Neural progenitor cell (in vitro differentiated cells): Measurements from ENCODE around the gene HDAC7. TPM values are rescaled to one million over a fixed set of nuclear protein-coding genes. Genes with fewer than 3 reads are reported as not detected.
"Not testable (repeated sequence)": the region's sequence is repeated elsewhere in the genome, so short reads cannot be mapped to it uniquely, and the experiment has no call there.

Source experiments
- DNase-seq: peaks from one replicate; pipeline ENCODE4 v3.0.0-alpha.2; 2016; ENCODE audit warnings: low spot score
- H2AFZ ChIP-seq: fragments of 200-600 bp; sonication (generic); replicated peaks from 2 replicates; pipeline ENCODE4 v1.6.1; 2016; ENCODE audit warnings: antibody characterized with exemption
- H3F3A ChIP-seq: fragments of 200-600 bp; sonication (generic); 2 replicates; pipeline ENCODE4 v1.6.1; 2016; ENCODE audit warnings: antibody characterized with exemption, low read depth
- H3K27ac ChIP-seq: fragments of 200-600 bp; sonication (generic); 2 replicates; pipeline ENCODE4 v1.5.1; 2016; ENCODE audit warnings: mild to moderate bottlenecking
- H3K27me3 ChIP-seq: fragments of 200-600 bp; sonication (generic); 2 replicates; pipeline ENCODE4 v1.6.1; 2016; ENCODE audit warnings: mild to moderate bottlenecking, moderate library complexity
- H3K36me3 ChIP-seq: fragments of 200-600 bp; sonication (generic); 2 replicates; pipeline ENCODE4 v1.5.1; 2016
- H3K4me1 ChIP-seq: fragments of 200-600 bp; sonication (generic); 2 replicates; pipeline ENCODE4 v1.6.1; 2016; ENCODE audit warnings: mixed run types
- H3K4me2 ChIP-seq: fragments of 200-600 bp; sonication (generic); 2 replicates; pipeline ENCODE4 v1.6.1; 2016
- H3K4me3 ChIP-seq: fragments of 200-600 bp; sonication (generic); 2 replicates; pipeline ENCODE4 v1.5.1; 2016
- H3K79me2 ChIP-seq: fragments of 200-600 bp; sonication (generic); 2 replicates; pipeline ENCODE4 v1.6.1; 2016; ENCODE audit warnings: low read depth
- H3K9ac ChIP-seq: fragments of 200-600 bp; sonication (generic); 2 replicates; pipeline ENCODE4 v1.6.1; 2016
- H3K9me3 ChIP-seq: fragments of 200-600 bp; sonication (generic); 2 replicates; pipeline ENCODE4 v1.5.1; 2016; ENCODE audit warnings: low read depth
- H4K20me1 ChIP-seq: fragments of 200-600 bp; sonication (generic); 2 replicates; pipeline ENCODE4 v1.6.1; 2016; ENCODE audit warnings: low read depth
- H3K27ac Mint-ChIP-seq: 3 replicates; pipeline ENCODE4 v1.8.0; 2021; ENCODE audit warnings: mixed read lengths
- H3K27me3 Mint-ChIP-seq: 2 replicates; pipeline ENCODE4 v1.8.0; 2022; ENCODE audit warnings: low read depth, mild to moderate bottlenecking, inconsistent platforms, moderate library complexity, mixed read lengths; ENCODE audit not compliant: insufficient read depth
- H3K36me3 Mint-ChIP-seq: 3 replicates; pipeline ENCODE4 v1.8.0; 2021; ENCODE audit warnings: mixed read lengths
- H3K4me1 Mint-ChIP-seq: 3 replicates; pipeline ENCODE4 v1.8.0; 2021; ENCODE audit warnings: mixed read lengths
- H3K4me3 Mint-ChIP-seq: 3 replicates; pipeline ENCODE4 v1.8.0; 2021; ENCODE audit warnings: mild to moderate bottlenecking, moderate library complexity, mixed read lengths
- H3K9me3 Mint-ChIP-seq: 3 replicates; pipeline ENCODE4 v1.8.0; 2020; ENCODE audit warnings: mixed read lengths
- CTCF ChIP-seq: fragments of 200-600 bp; sonication (generic); IDR thresholded peaks from 2 replicates; pipeline ENCODE4 v1.5.1; 2017; ENCODE audit warnings: antibody characterized with exemption, mild to moderate bottlenecking
- EZH2 ChIP-seq: fragments of 200-600 bp; sonication (generic); IDR thresholded peaks from 2 replicates; pipeline ENCODE4 v1.6.1; 2017; ENCODE audit warnings: antibody characterized with exemption, mild to moderate bottlenecking, moderate library complexity
- EZH2phosphoT487 ChIP-seq: fragments of 200-600 bp; sonication (generic); IDR thresholded peaks from 2 replicates; pipeline ENCODE4 v1.6.1; 2017; ENCODE audit warnings: antibody characterized with exemption
- total RNA-seq: library from RNA; depleted of rRNA; stranded (reverse); fragments of >200 nt; gene quantifications from 2 replicates; pipeline ENCODE4 v1.2.3, GENCODE V29; 2015; ENCODE audit warnings: low replicate concordance

The HDAC7 gene
- total RNA-seq, 1 donor from 2014 or later: 7.2 TPM

DNA sequence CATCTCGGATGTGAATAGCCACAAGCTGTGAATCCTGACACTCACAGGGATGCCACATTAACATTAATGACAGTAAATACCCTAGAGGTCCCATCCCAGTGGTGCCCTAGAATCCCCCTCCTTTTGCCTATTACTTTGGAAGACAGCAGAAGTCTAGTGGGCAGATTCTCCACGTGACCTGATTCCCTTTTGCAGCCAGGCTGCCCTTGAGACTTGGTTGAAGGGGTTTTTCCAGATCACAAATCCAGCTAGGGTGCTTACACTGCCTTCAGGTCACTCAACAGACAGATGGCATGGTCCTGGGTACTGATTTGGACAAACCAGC lies 8.7 kb downstream of the HDAC7 start:
- no peak overlapping the region for H3K4me3 Mint-ChIP-seq
- Histone ChIP-seq H2AFZ (no peak overlapping the region), H4K20me1 (peaks cover 13% of the 10 kb centered on the region), H3K9me3 (no peaks in the 10 kb centered on the region), H3K27ac (no peak overlapping the region), H3K4me1 (peaks cover 42% of the 10 kb centered on the region), H3K36me3 (no peaks in the 10 kb centered on the region), H3K4me2 (no peak overlapping the region), H3K4me3 (no peak overlapping the region), H3K9ac (no peak overlapping the region), H3K27me3 (no peaks in the 10 kb centered on the region), H3K79me2 (peaks cover 78% of the 10 kb centered on the region), H3F3A (peaks cover 30% of the 10 kb centered on the region)
- H3K9me3 Mint-ChIP-seq: no peaks in the 10 kb centered on the region
- peaks cover 9% of the 10 kb centered on the region for H3K27me3 Mint-ChIP-seq
- TF ChIP-seq EZH2 (no peak), EZH2phosphoT487 (no peak), CTCF (no peak)
- H3K4me1 Mint-ChIP-seq: peaks cover 76% of the 10 kb centered on the region
- H3K36me3 Mint-ChIP-seq: peaks cover 6% of the 10 kb centered on the region
- no peak for DNase-seq
- H3K27ac Mint-ChIP-seq: peak overlapping the region; percentile 54

DNA sequence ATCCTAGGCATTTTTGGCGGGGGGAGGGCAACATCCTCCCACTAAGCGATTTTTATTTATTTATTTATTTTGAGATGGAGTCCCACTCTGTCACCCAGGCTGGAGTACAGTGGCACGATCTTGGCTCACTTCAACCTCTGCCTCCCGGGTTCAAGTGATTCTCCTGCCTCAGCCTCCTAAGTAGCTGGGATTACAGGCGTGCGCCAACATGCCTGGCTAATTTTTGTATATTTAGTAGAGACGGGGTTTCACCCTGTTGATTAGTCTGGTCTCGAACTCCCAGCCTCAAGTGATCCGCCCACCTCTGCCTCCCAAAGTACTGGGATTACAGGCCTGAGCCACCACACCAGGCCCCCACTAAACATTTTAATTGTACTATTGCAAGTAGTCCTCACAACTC lies 10.2 kb downstream of the HDAC7 start:
- not testable (repeated sequence) for H3K36me3 ChIP-seq, H3K4me2 ChIP-seq, H3K9me3 Mint-ChIP-seq, H3K9me3 ChIP-seq, H3K27ac Mint-ChIP-seq, H3K4me3 ChIP-seq, H3K9ac ChIP-seq, H2AFZ ChIP-seq, DNase-seq, H3K27me3 ChIP-seq, H3K36me3 Mint-ChIP-seq, H3K27me3 Mint-ChIP-seq, H3K27ac ChIP-seq, H3K4me3 Mint-ChIP-seq
- Histone ChIP-seq H3F3A (peaks cover 30% of the 10 kb centered on the region), H3K79me2 (peaks cover 73% of the 10 kb centered on the region), H4K20me1 (peaks cover 13% of the 10 kb centered on the region), H3K4me1 (peaks cover 43% of the 10 kb centered on the region)
- peaks cover 83% of the 10 kb centered on the region for H3K4me1 Mint-ChIP-seq

DNA sequence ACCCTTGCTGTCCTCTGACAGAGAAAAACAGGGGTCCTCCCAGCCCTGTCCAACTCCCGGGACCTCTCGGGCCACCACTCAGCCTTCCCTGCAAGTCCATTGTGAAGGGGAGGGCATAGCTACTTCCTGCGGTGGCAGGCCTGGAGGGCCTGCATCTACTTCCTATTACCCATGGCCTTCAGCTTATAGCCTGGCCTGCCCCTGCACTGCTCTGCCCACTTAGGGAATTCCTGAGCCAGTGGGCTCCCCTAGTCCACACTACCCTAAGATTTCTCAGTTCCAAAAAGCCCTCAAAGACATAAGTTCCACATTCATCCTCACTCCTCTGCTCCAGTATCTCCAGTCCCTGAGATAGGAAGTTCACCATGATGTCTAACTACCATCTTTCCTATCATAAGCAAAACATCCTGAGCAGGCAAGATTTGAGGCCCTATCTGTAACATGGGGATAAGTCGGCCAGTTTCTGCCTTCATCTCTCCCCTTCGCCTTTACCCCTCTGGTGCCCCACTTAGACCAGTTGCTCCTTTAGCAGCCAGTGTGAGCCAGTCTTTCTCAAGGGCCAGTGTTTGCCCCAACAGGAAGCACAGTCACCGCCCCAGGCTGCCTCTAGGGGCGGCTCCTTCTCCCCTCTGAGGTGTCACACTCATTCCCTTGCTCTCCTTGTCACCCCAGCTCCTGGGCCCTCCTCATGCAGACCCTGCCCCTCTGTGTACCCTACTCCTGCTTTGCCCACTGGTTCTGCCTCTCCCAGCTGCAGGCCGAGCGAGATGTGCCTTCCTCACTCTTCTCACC lies 10.9 kb downstream of the HDAC7 start:
- Histone ChIP-seq H3K4me1 (peaks cover 41% of the 10 kb centered on the region), H3K27me3 (no peaks in the 10 kb centered on the region), H3K36me3 (no peaks in the 10 kb centered on the region), H4K20me1 (peaks cover 13% of the 10 kb centered on the region), H3K9me3 (no peaks in the 10 kb centered on the region), H3K4me2 (peak overlapping the region; percentile 40), H3K79me2 (peaks cover 73% of the 10 kb centered on the region), H3K27ac (no peak overlapping the region), H3K4me3 (no peak overlapping the region), H2AFZ (no peak overlapping the region), H3F3A (peaks cover 26% of the 10 kb centered on the region), H3K9ac (no peak overlapping the region)
- Mint-ChIP-seq H3K4me1 (peaks cover 76% of the 10 kb centered on the region), H3K4me3 (peak overlapping the region; percentile 31), H3K9me3 (no peaks in the 10 kb centered on the region), H3K36me3 (no peaks in the 10 kb centered on the region), H3K27ac (peak overlapping the region; percentile 98), H3K27me3 (peaks cover 4% of the 10 kb centered on the region)
- peak; percentile 20 for DNase-seq
- peak; percentile 14 for TF ChIP-seq CTCF
- no peak for TF ChIP-seq EZH2phosphoT487

- no peaks in the 10 kb centered on the region for H3K9me3 ChIP-seq
- peaks cover 19% of the 10 kb centered on the region for H3F3A ChIP-seq
- H3K9ac ChIP-seq: peak overlapping the region; percentile 14
- no peaks in the 10 kb centered on the region for H3K36me3 ChIP-seq
- DNase-seq: no peak
- H3K4me3 ChIP-seq: no peak overlapping the region
- H4K20me1 ChIP-seq: peaks cover 13% of the 10 kb centered on the region
- Mint-ChIP-seq H3K9me3 (no peaks in the 10 kb centered on the region), H3K36me3 (no peaks in the 10 kb centered on the region), H3K27me3 (peaks cover 2% of the 10 kb centered on the region), H3K4me3 (no peak overlapping the region), H3K27ac (peak overlapping the region; percentile 98), H3K4me1 (peaks cover 75% of the 10 kb centered on the region)
- H3K4me1 ChIP-seq: peaks cover 34% of the 10 kb centered on the region
- peaks cover 73% of the 10 kb centered on the region for H3K79me2 ChIP-seq
- H3K27ac ChIP-seq: no peak overlapping the region
- TF ChIP-seq CTCF: no peak
- TF ChIP-seq EZH2: no peak
- no peak for TF ChIP-seq EZH2phosphoT487
- H3K4me2 ChIP-seq: peak overlapping the region; percentile 40
- H2AFZ ChIP-seq: no peak overlapping the region
- no peaks in the 10 kb centered on the region for H3K27me3 ChIP-seq
Measured at GRCh38 chr12:47808050-47808449, 11.7 kb downstream of the HDAC7 start.
